ENCODE measurements around the gene MVD. TPM values are rescaled to one million over a fixed set of nuclear protein-coding genes. Genes with fewer than 3 reads are reported as not detected.
A peak's percentile ranks its signal among the peaks of the same experiment; 100 is the strongest.

Gene MVD
- total and polyA plus RNA-seq, 4 experiments from 2014 or later = 15.6 to 57.0 (median 35.9) TPM

- Mint-ChIP-seq H3K9me3 (peaks cover 0 to 2% (median 0%) of the 10 kb centered on the region in 8 donors), H3K27ac (peak overlapping the region in 2 of 7 donors; percentile 40 to 79), H3K36me3 (peaks cover 0 to 6% of the 10 kb centered on the region in 2 donors), H3K4me1 (peaks cover 11 to 22% (median 15%) of the 10 kb centered on the region in 4 donors), H3K4me3 (peak overlapping the region in 7 of 8 donors; percentile 44 to 70 (median 62)), H3K27me3 (no peaks in the 10 kb centered on the region)
- no peaks in the 10 kb centered on the region for H3K27me3 ChIP-seq (ENCODE audit: insufficient read depth, low read length)
- POLR2A ChIA-PET (ENCODE audit: partially characterized antibody) = interaction anchor here (0.9 to 3.8 kb wide), 5 partner anchors 15 to 37 kb away, joined by 4 to 53 read pairs (median 8); partner anchors contain the start of gene SNAI3
- peaks cover 16% of the 10 kb centered on the region for H3K4me1 ChIP-seq (ENCODE audit: insufficient read depth, low read length)
- CTCF ChIA-PET (ENCODE audit: partially characterized antibody) = interaction anchor here (0.6 to 1.0 kb wide), 4 partner anchors 16 to 135 kb away, joined by 3 to 4 read pairs (median 3); no protein-coding TSS in a partner anchor
- no peaks in the 10 kb centered on the region for H3K9me3 ChIP-seq (ENCODE audit: control insufficient read depth in 1 of 2, low read length in 2 of 2)
- H3K36me3 ChIP-seq (ENCODE audit: insufficient read depth, low read length) = no peaks in the 10 kb centered on the region
- H3K4me3 ChIP-seq (ENCODE audit: low read length in 2 of 2) = no peak overlapping the region
- H3K27ac ChIP-seq (ENCODE audit: low read depth, low read length) = no peak overlapping the region
- no peak for DNase-seq
- intact Hi-C loops (cut with micrococcal nuclease) = no loop called here
Observed at GRCh38 chr16:88665148-88665547, 2.3 kb upstream of the MVD start.

GRCh38 chr16:88662222-88662842 is 559 bp downstream of the MVD start:
- Histone ChIP-seq H3K4me3 (ENCODE audit: low read length in 2 of 2) (peak overlapping the region; percentile 57 to 95), H3K27me3 (ENCODE audit: insufficient read depth, low read length) (no peaks in the 10 kb centered on the region), H3K9me3 (ENCODE audit: control insufficient read depth in 1 of 2, low read length in 2 of 2) (no peaks in the 10 kb centered on the region), H3K4me1 (ENCODE audit: insufficient read depth, low read length) (peaks cover 16% of the 10 kb centered on the region), H3K27ac (ENCODE audit: low read depth, low read length) (peak overlapping the region; percentile 83), H3K36me3 (ENCODE audit: insufficient read depth, low read length) (no peaks in the 10 kb centered on the region)
- Mint-ChIP-seq H3K36me3 (peaks cover 0 to 8% of the 10 kb centered on the region in 2 donors), H3K9me3 (peaks cover 0 to 2% (median 0%) of the 10 kb centered on the region in 8 donors), H3K27ac (peak overlapping the region; percentile 80 to 98 (median 95)), H3K27me3 (no peaks in the 10 kb centered on the region), H3K4me3 (peak overlapping the region; percentile 78 to 95 (median 89)), H3K4me1 (peaks cover 10 to 22% (median 15%) of the 10 kb centered on the region in 4 donors)
- intact Hi-C loops (cut with micrococcal nuclease) = no loop called here
- no peak for DNase-seq
- CTCF ChIA-PET (ENCODE audit: partially characterized antibody) = interaction anchor here (1.0 kb wide), 1 partner anchor 42 kb away, joined by 3 read pairs; no protein-coding TSS in a partner anchor
- POLR2A ChIA-PET (ENCODE audit: partially characterized antibody) = interaction anchor here (0.8 to 3.8 kb wide), 12 partner anchors 10 to 119 kb away, joined by 3 to 53 read pairs (median 7); partner anchors contain the start of genes CYBA and ZC3H18

- H3K9me3 Mint-ChIP-seq = peaks cover 0 to 2% (median 0%) of the 10 kb centered on the region in 8 donors
- no peak for DNase-seq
- Histone ChIP-seq H3K4me3 (ENCODE audit: low read length in 2 of 2) (no peak overlapping the region), H3K4me1 (ENCODE audit: insufficient read depth, low read length) (peaks cover 16% of the 10 kb centered on the region), H3K9me3 (ENCODE audit: control insufficient read depth in 1 of 2, low read length in 2 of 2) (no peaks in the 10 kb centered on the region), H3K27ac (ENCODE audit: low read depth, low read length) (no peak overlapping the region), H3K36me3 (ENCODE audit: insufficient read depth, low read length) (no peaks in the 10 kb centered on the region), H3K27me3 (ENCODE audit: insufficient read depth, low read length) (no peaks in the 10 kb centered on the region)
- no peaks in the 10 kb centered on the region for H3K27me3 Mint-ChIP-seq
- H3K4me1 Mint-ChIP-seq = peaks cover 9 to 22% (median 15%) of the 10 kb centered on the region in 4 donors
- POLR2A ChIA-PET (ENCODE audit: partially characterized antibody) = no interaction called here
- H3K36me3 Mint-ChIP-seq = peaks cover 0 to 8% of the 10 kb centered on the region in 2 donors
- intact Hi-C loops (cut with micrococcal nuclease) = no loop called here
- H3K4me3 Mint-ChIP-seq = peak overlapping the region in 6 of 8 donors; percentile 1 to 89 (median 46)
- peak overlapping the region in 5 of 7 donors; percentile 2 to 80 (median 25) for H3K27ac Mint-ChIP-seq
- CTCF ChIA-PET (ENCODE audit: partially characterized antibody) = no interaction called here
Observed at GRCh38 chr16:88661468-88661867, 1.4 kb downstream of the MVD start.

GRCh38 chr16:88659160-88659559 is 3.7 kb downstream of the MVD start:
- Mint-ChIP-seq H3K27ac (no peak overlapping the region), H3K4me1 (peaks cover 9 to 17% (median 13%) of the 10 kb centered on the region in 4 donors), H3K27me3 (no peaks in the 10 kb centered on the region), H3K36me3 (peaks cover 0 to 13% of the 10 kb centered on the region in 2 donors), H3K4me3 (no peak overlapping the region), H3K9me3 (peaks cover 0 to 2% (median 0%) of the 10 kb centered on the region in 8 donors)
- no peak for DNase-seq
- H3K9me3 ChIP-seq (ENCODE audit: control insufficient read depth in 1 of 2, low read length in 2 of 2) = no peaks in the 10 kb centered on the region
- intact Hi-C loops (cut with micrococcal nuclease) = no loop called here
- H3K4me1 ChIP-seq (ENCODE audit: insufficient read depth, low read length) = peaks cover 15% of the 10 kb centered on the region
- ChIA-PET POLR2A (ENCODE audit: partially characterized antibody) (interaction anchor here (0.9 kb wide), 1 partner anchor 41 kb away, joined by 3 read pairs; no protein-coding TSS in a partner anchor), CTCF (ENCODE audit: partially characterized antibody) (no interaction called here)
- H3K27me3 ChIP-seq (ENCODE audit: insufficient read depth, low read length) = no peaks in the 10 kb centered on the region
- H3K36me3 ChIP-seq (ENCODE audit: insufficient read depth, low read length) = no peaks in the 10 kb centered on the region
- no peak overlapping the region for H3K27ac ChIP-seq (ENCODE audit: low read depth, low read length)
- H3K4me3 ChIP-seq (ENCODE audit: low read length in 2 of 2) = no peak overlapping the region

- Histone ChIP-seq H3K4me3 (ENCODE audit: low read length in 2 of 2) (no peak overlapping the region), H3K27ac (ENCODE audit: low read depth, low read length) (no peak overlapping the region), H3K4me1 (ENCODE audit: insufficient read depth, low read length) (peaks cover 11% of the 10 kb centered on the region), H3K27me3 (ENCODE audit: insufficient read depth, low read length) (no peaks in the 10 kb centered on the region), H3K9me3 (ENCODE audit: control insufficient read depth in 1 of 2, low read length in 2 of 2) (no peaks in the 10 kb centered on the region), H3K36me3 (ENCODE audit: insufficient read depth, low read length) (no peaks in the 10 kb centered on the region)
- peaks cover 0 to 13% of the 10 kb centered on the region in 2 donors for H3K36me3 Mint-ChIP-seq
- ChIA-PET CTCF (ENCODE audit: partially characterized antibody) (no interaction called here), POLR2A (ENCODE audit: partially characterized antibody) (interaction anchor here (0.9 kb wide), 1 partner anchor 42 kb away, joined by 3 read pairs; no protein-coding TSS in a partner anchor)
- H3K9me3 Mint-ChIP-seq = peaks cover 0 to 2% (median 0%) of the 10 kb centered on the region in 8 donors
- no peak overlapping the region for H3K4me3 Mint-ChIP-seq
- intact Hi-C loops (cut with micrococcal nuclease) = no loop called here
- peaks cover 7 to 17% (median 10%) of the 10 kb centered on the region in 4 donors for H3K4me1 Mint-ChIP-seq
- no peak overlapping the region for H3K27ac Mint-ChIP-seq
- H3K27me3 Mint-ChIP-seq = no peaks in the 10 kb centered on the region
- no peak for DNase-seq
Observed at GRCh38 chr16:88658714-88659113, 4.2 kb downstream of the MVD start.

GRCh38 chr16:88657371-88657770 is 5.5 kb downstream of the MVD start:
- no peaks in the 10 kb centered on the region for H3K36me3 ChIP-seq (ENCODE audit: insufficient read depth, low read length)
- H3K4me1 ChIP-seq (ENCODE audit: insufficient read depth, low read length) = peaks cover 10% of the 10 kb centered on the region
- Mint-ChIP-seq H3K9me3 (no peaks in the 10 kb centered on the region), H3K4me1 (peaks cover 5 to 14% (median 6%) of the 10 kb centered on the region in 4 donors), H3K27me3 (no peaks in the 10 kb centered on the region), H3K27ac (no peak overlapping the region), H3K4me3 (no peak overlapping the region), H3K36me3 (peaks cover 0 to 7% of the 10 kb centered on the region in 2 donors)
- no peak overlapping the region for H3K27ac ChIP-seq (ENCODE audit: low read depth, low read length)
- no peaks in the 10 kb centered on the region for H3K27me3 ChIP-seq (ENCODE audit: insufficient read depth, low read length)
- no peaks in the 10 kb centered on the region for H3K9me3 ChIP-seq (ENCODE audit: control insufficient read depth in 1 of 2, low read length in 2 of 2)
- intact Hi-C loops (cut with micrococcal nuclease) = no loop called here
- H3K4me3 ChIP-seq (ENCODE audit: low read length in 2 of 2) = no peak overlapping the region
- ChIA-PET POLR2A (ENCODE audit: partially characterized antibody) (no interaction called here), CTCF (ENCODE audit: partially characterized antibody) (no interaction called here)
- DNase-seq = no peak

- ChIA-PET CTCF (ENCODE audit: partially characterized antibody) (no interaction called here), POLR2A (ENCODE audit: partially characterized antibody) (no interaction called here)
- intact Hi-C loops (cut with micrococcal nuclease) = no loop called here
- Histone ChIP-seq H3K4me1 (ENCODE audit: insufficient read depth, low read length) (peaks cover 13% of the 10 kb centered on the region), H3K4me3 (ENCODE audit: low read length in 2 of 2) (no peak overlapping the region), H3K27me3 (ENCODE audit: insufficient read depth, low read length) (no peaks in the 10 kb centered on the region), H3K9me3 (ENCODE audit: control insufficient read depth in 1 of 2, low read length in 2 of 2) (no peaks in the 10 kb centered on the region), H3K27ac (ENCODE audit: low read depth, low read length) (no peak overlapping the region), H3K36me3 (ENCODE audit: insufficient read depth, low read length) (no peaks in the 10 kb centered on the region)
- no peaks in the 10 kb centered on the region for H3K27me3 Mint-ChIP-seq
- H3K4me3 Mint-ChIP-seq = no peak overlapping the region
- peak overlapping the region in 1 of 7 donors; percentile 42 for H3K27ac Mint-ChIP-seq
- H3K36me3 Mint-ChIP-seq = peaks cover 0 to 8% of the 10 kb centered on the region in 2 donors
- H3K9me3 Mint-ChIP-seq = no peaks in the 10 kb centered on the region
- H3K4me1 Mint-ChIP-seq = peaks cover 2 to 12% (median 3%) of the 10 kb centered on the region in 4 donors
- no peak for DNase-seq
Observed at GRCh38 chr16:88656291-88656980, 6.5 kb downstream of the MVD start.
